ENCODE data around the gene KPNB1. TPM values are rescaled to one million over a fixed set of nuclear protein-coding genes. Genes with fewer than 3 reads are reported as not detected.

KPNB1 gene
- total RNA-seq, 1 experiment from 2014 or later = 967 TPM

DNA sequence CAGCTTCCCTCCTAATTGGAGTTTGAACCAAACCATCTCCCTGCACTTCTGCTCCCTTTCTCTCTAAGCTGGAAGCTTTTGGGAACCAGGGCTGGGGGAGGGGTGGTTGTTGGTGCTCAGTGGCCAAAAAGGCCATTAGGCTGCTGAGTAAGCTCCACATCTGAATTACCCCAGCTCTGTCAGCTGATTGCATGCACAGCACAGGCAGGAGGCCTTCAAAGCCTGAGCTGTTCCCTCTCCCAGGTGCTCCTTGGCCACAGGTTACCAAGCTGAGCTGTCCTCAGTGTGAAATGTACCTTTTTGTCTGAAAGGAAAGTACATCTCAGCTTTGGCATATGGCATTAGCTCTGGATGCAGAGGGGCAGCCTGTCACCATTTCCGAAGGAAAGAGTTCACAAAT is 38.0 kb downstream of the KPNB1 start:
- H3K4me3 Mint-ChIP-seq (ENCODE audit: unreplicated experiment) = no peak overlapping the region
- DNase-seq = peak in 1 of 2 experiments; percentile 59
- H3K27ac Mint-ChIP-seq (ENCODE audit: unreplicated experiment) = peak overlapping the region; percentile 9
- intact Hi-C loops (cut with micrococcal nuclease; ENCODE audit: unreplicated experiment) = no loop called here
- TF ChIP-seq, protein P1, sequence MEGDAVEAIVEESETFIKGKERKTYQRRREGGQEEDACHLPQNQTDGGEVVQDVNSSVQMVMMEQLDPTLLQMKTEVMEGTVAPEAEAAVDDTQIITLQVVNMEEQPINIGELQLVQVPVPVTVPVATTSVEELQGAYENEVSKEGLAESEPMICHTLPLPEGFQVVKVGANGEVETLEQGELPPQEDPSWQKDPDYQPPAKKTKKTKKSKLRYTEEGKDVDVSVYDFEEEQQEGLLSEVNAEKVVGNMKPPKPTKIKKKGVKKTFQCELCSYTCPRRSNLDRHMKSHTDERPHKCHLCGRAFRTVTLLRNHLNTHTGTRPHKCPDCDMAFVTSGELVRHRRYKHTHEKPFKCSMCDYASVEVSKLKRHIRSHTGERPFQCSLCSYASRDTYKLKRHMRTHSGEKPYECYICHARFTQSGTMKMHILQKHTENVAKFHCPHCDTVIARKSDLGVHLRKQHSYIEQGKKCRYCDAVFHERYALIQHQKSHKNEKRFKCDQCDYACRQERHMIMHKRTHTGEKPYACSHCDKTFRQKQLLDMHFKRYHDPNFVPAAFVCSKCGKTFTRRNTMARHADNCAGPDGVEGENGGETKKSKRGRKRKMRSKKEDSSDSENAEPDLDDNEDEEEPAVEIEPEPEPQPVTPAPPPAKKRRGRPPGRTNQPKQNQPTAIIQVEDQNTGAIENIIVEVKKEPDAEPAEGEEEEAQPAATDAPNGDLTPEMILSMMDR (IDR thresholded peaks at IDR 0.05; ENCODE audit: insufficient read depth in 1 of 2, low read depth in 1 of 2, low read length in 1 of 2, severe bottlenecking in 1 of 2, unreplicated experiment in 1 of 2) = no peak
- no peaks in the 10 kb centered on the region for H3K9me3 Mint-ChIP-seq (ENCODE audit: unreplicated experiment)
- BruUV-seq (replicated peaks) = no TSS peak
- H3K4me1 ChIP-seq = peaks cover 3% of the 10 kb centered on the region
- no peak overlapping the region for H3K4me3 ChIP-seq (ENCODE audit: low read depth, low read length)
- H3K36me3 Mint-ChIP-seq (ENCODE audit: insufficient read depth, unreplicated experiment) = peaks cover 68% of the 10 kb centered on the region
- no peaks in the 10 kb centered on the region for H3K27me3 Mint-ChIP-seq (ENCODE audit: insufficient read depth, unreplicated experiment)
- H3K9me3 ChIP-seq = no peaks in the 10 kb centered on the region
- 0 out of 2 replicates have a peak, but pooled peaks cover 3% of the 10 kb centered on the region for H3K36me3 ChIP-seq (ENCODE audit: control insufficient read depth, insufficient read depth, low read length)
- H3K4me1 Mint-ChIP-seq (ENCODE audit: low read depth, unreplicated experiment) = peaks cover 7% of the 10 kb centered on the region
- H3K27me3 ChIP-seq (replicated peaks; ENCODE audit: control insufficient read depth, insufficient read depth, low read length) = no peaks in the 10 kb centered on the region
- ChIA-PET POLR2A (interaction anchor here (1.2 to 1.4 kb wide), 2 partner anchors 9 to 123 kb away, joined by 3 read pairs; no protein-coding TSS in a partner anchor), CTCF (interaction anchor here (0.9 to 2.1 kb wide), 6 partner anchors 10 to 70 kb away, joined by 4 to 19 read pairs (median 5); partner anchors contain the start of gene TBX21)

- peaks cover 58% of the 10 kb centered on the region for H3K36me3 Mint-ChIP-seq (ENCODE audit: insufficient read depth, unreplicated experiment)
- DNase-seq = no peak
- POLR2A ChIA-PET = no interaction called here
- H3K4me3 ChIP-seq (ENCODE audit: low read depth, low read length) = no peak overlapping the region
- BruUV-seq (replicated peaks) = no TSS peak
- TF ChIP-seq, protein P1 (IDR thresholded peaks at IDR 0.05; ENCODE audit: insufficient read depth in 1 of 2, low read depth in 1 of 2, low read length in 1 of 2, severe bottlenecking in 1 of 2, unreplicated experiment in 1 of 2) = no peak
- no peak overlapping the region for H3K4me3 Mint-ChIP-seq (ENCODE audit: unreplicated experiment)
- H3K36me3 ChIP-seq (ENCODE audit: control insufficient read depth, insufficient read depth, low read length) = no peaks in the 10 kb centered on the region
- CTCF ChIA-PET = interaction anchor here (1.5 kb wide), 1 partner anchor 10 kb away, joined by 5 read pairs; no protein-coding TSS in a partner anchor
- peaks cover 16% of the 10 kb centered on the region for H3K4me1 Mint-ChIP-seq (ENCODE audit: low read depth, unreplicated experiment)
- H3K9me3 Mint-ChIP-seq (ENCODE audit: unreplicated experiment) = no peaks in the 10 kb centered on the region
- no peaks in the 10 kb centered on the region for H3K27me3 Mint-ChIP-seq (ENCODE audit: insufficient read depth, unreplicated experiment)
- H3K9me3 ChIP-seq = no peaks in the 10 kb centered on the region
- intact Hi-C loops (cut with micrococcal nuclease; ENCODE audit: unreplicated experiment) = no loop called here
- peaks cover 14% of the 10 kb centered on the region for H3K4me1 ChIP-seq
- H3K27ac Mint-ChIP-seq (ENCODE audit: unreplicated experiment) = peak overlapping the region; percentile 2
- no peaks in the 10 kb centered on the region for H3K27me3 ChIP-seq (replicated peaks; ENCODE audit: control insufficient read depth, insufficient read depth, low read length)
Measured at GRCh38 chr17:47690121-47690520, 40.4 kb downstream of the KPNB1 start.

GRCh38 chr17:47692137-47692894 is 42.6 kb downstream of the KPNB1 start:
- Mint-ChIP-seq H3K4me1 (ENCODE audit: low read depth, unreplicated experiment) (peaks cover 16% of the 10 kb centered on the region), H3K27me3 (ENCODE audit: insufficient read depth, unreplicated experiment) (no peaks in the 10 kb centered on the region), H3K27ac (ENCODE audit: unreplicated experiment) (peak overlapping the region; percentile 72), H3K9me3 (ENCODE audit: unreplicated experiment) (no peaks in the 10 kb centered on the region), H3K36me3 (ENCODE audit: insufficient read depth, unreplicated experiment) (peaks cover 43% of the 10 kb centered on the region), H3K4me3 (ENCODE audit: unreplicated experiment) (peak overlapping the region; percentile 82)
- intact Hi-C loops (cut with micrococcal nuclease; ENCODE audit: unreplicated experiment) = no loop called here
- H3K27me3 ChIP-seq (replicated peaks; ENCODE audit: control insufficient read depth, insufficient read depth, low read length) = no peaks in the 10 kb centered on the region
- CTCF ChIA-PET = interaction anchor here (0.5 to 1.5 kb wide), 6 partner anchors 22 to 109 kb away, joined by 3 to 4 read pairs (median 4); no protein-coding TSS in a partner anchor
- no peak overlapping the region for H3K4me3 ChIP-seq (ENCODE audit: low read depth, low read length)
- POLR2A ChIA-PET = interaction anchor here (1.9 kb wide), 1 partner anchor 43 kb away, joined by 15 read pairs; the partner anchor contains the start of gene KPNB1
- peaks cover 16% of the 10 kb centered on the region for H3K4me1 ChIP-seq
- no peak for DNase-seq
- H3K36me3 ChIP-seq (ENCODE audit: control insufficient read depth, insufficient read depth, low read length) = no peaks in the 10 kb centered on the region; the same call in 1 of the 2 replicates
- BruUV-seq (replicated peaks) = no TSS peak
- TF ChIP-seq, protein P1 (IDR thresholded peaks at IDR 0.05; ENCODE audit: insufficient read depth in 1 of 2, low read depth in 1 of 2, low read length in 1 of 2, severe bottlenecking in 1 of 2, unreplicated experiment in 1 of 2) = no peak
- H3K9me3 ChIP-seq = no peaks in the 10 kb centered on the region
